ENCODE measurements around the gene SLC6A3. TPM values are rescaled to one million over a fixed set of nuclear protein-coding genes. Genes with fewer than 3 reads are reported as not detected.

Gene SLC6A3
- total RNA-seq, 1 donor from 2014 or later: not detected

- DNase-seq (ENCODE audit: extremely low read depth, low read depth, low spot score): no peak
Observed at GRCh38 chr5:1442222-1443145, 2.8 kb downstream of the SLC6A3 start.

- no peak for DNase-seq (ENCODE audit: extremely low read depth, low read depth, low spot score)
Observed at GRCh38 chr5:1441166-1441865, 3.9 kb downstream of the SLC6A3 start.

- DNase-seq (ENCODE audit: extremely low read depth, low read depth, low spot score): no peak
Observed at GRCh38 chr5:1440098-1440493, 5.1 kb downstream of the SLC6A3 start.

GRCh38 chr5:1439388-1440097, 5.7 kb downstream of the SLC6A3 start:
- no peak for DNase-seq (ENCODE audit: extremely low read depth, low read depth, low spot score)

- no peak for DNase-seq (ENCODE audit: extremely low read depth, low read depth, low spot score)
Observed at GRCh38 chr5:1438871-1439270, 6.4 kb downstream of the SLC6A3 start.

- no peak for DNase-seq (ENCODE audit: extremely low read depth, low read depth, low spot score)
Observed at GRCh38 chr5:1437876-1438559, 7.2 kb downstream of the SLC6A3 start.

- DNase-seq (ENCODE audit: extremely low read depth, low read depth, low spot score): no peak
Observed at GRCh38 chr5:1437226-1437829, 7.9 kb downstream of the SLC6A3 start.

- no peak for DNase-seq (ENCODE audit: extremely low read depth, low read depth, low spot score)
Observed at GRCh38 chr5:1436681-1437080, 8.6 kb downstream of the SLC6A3 start.

- DNase-seq (ENCODE audit: extremely low read depth, low read depth, low spot score): no peak
Observed at GRCh38 chr5:1436036-1436435, 9.2 kb downstream of the SLC6A3 start.

- DNase-seq (ENCODE audit: extremely low read depth, low read depth, low spot score): no peak
Observed at GRCh38 chr5:1435369-1435768, 9.9 kb downstream of the SLC6A3 start.

GRCh38 chr5:1432296-1432695, 12.9 kb downstream of the SLC6A3 start:
- DNase-seq (ENCODE audit: extremely low read depth, low read depth, low spot score): no peak

GRCh38 chr5:1431896-1432295, 13.3 kb downstream of the SLC6A3 start:
- no peak for DNase-seq (ENCODE audit: extremely low read depth, low read depth, low spot score)

GRCh38 chr5:1431021-1431811, 14.0 kb downstream of the SLC6A3 start:
- DNase-seq (ENCODE audit: extremely low read depth, low read depth, low spot score): no peak

GRCh38 chr5:1430121-1430795, 15.0 kb downstream of the SLC6A3 start:
- DNase-seq (ENCODE audit: extremely low read depth, low read depth, low spot score): no peak

GRCh38 chr5:1429496-1429895, 15.7 kb downstream of the SLC6A3 start:
- DNase-seq (ENCODE audit: extremely low read depth, low read depth, low spot score): no peak

GRCh38 chr5:1429066-1429465, 16.2 kb downstream of the SLC6A3 start:
- DNase-seq (ENCODE audit: extremely low read depth, low read depth, low spot score): no peak

- no peak for DNase-seq (ENCODE audit: extremely low read depth, low read depth, low spot score)
Observed at GRCh38 chr5:1428107-1428506, 17.1 kb downstream of the SLC6A3 start.

GRCh38 chr5:1424716-1425115, 20.5 kb downstream of the SLC6A3 start:
- no peak for DNase-seq (ENCODE audit: extremely low read depth, low read depth, low spot score)
